Hepatocyte (in vitro differentiated cells): Measurements from ENCODE around the gene DHRS12. TPM values are rescaled to one million over a fixed set of nuclear protein-coding genes. Genes with fewer than 3 reads are reported as not detected.

ENCODE experiments used
- DNase-seq: peaks from one replicate; pipeline ENCODE4 v3.0.0-alpha.2; 2016; ENCODE audit warnings: low spot score
- H2AFZ ChIP-seq: fragments of 200-600 bp; sonication (generic); 2 replicates; pipeline ENCODE4 v1.6.0; 2016; ENCODE audit warnings: antibody characterized with exemption, mild to moderate bottlenecking
- H3K27ac ChIP-seq: fragments of 200-600 bp; sonication (generic); 2 replicates; pipeline ENCODE4 v1.5.1; 2016; ENCODE audit warnings: mild to moderate bottlenecking
- H3K27me3 ChIP-seq: fragments of 200-600 bp; sonication (generic); 2 replicates; pipeline ENCODE4 v1.6.1; 2016
- H3K36me3 ChIP-seq: fragments of 200-600 bp; sonication (generic); replicated peaks from 2 replicates; pipeline ENCODE4 v1.5.1; 2016; ENCODE audit warnings: low read depth; ENCODE audit not compliant: insufficient read depth
- H3K4me1 ChIP-seq: fragments of 200-600 bp; sonication (generic); 2 replicates; pipeline ENCODE4 v1.5.1; 2016; ENCODE audit warnings: mild to moderate bottlenecking, moderate library complexity; ENCODE audit not compliant: insufficient read depth
- H3K4me2 ChIP-seq: fragments of 200-600 bp; sonication (generic); 2 replicates; pipeline ENCODE4 v1.6.0; 2016
- H3K4me3 ChIP-seq: fragments of 200-600 bp; sonication (generic); 2 replicates; pipeline ENCODE4 v1.5.1; 2016; ENCODE audit warnings: mild to moderate bottlenecking
- H3K79me2 ChIP-seq: fragments of 200-600 bp; sonication (generic); 2 replicates; pipeline ENCODE4 v1.6.0; 2017; ENCODE audit warnings: mild to moderate bottlenecking
- H3K9me2 ChIP-seq: fragments of 200-600 bp; sonication (generic); replicated peaks from 2 replicates; pipeline ENCODE4 v1.6.0; 2017; ENCODE audit warnings: mild to moderate bottlenecking; ENCODE audit not compliant: insufficient read depth
- H3K9me3 ChIP-seq: fragments of 200-600 bp; sonication (generic); 2 replicates; pipeline ENCODE4 v1.5.1; 2016; ENCODE audit warnings: low read depth, mild to moderate bottlenecking
- H4K20me1 ChIP-seq: fragments of 200-600 bp; sonication (generic); 2 replicates; pipeline ENCODE4 v1.6.0; 2016; ENCODE audit warnings: mild to moderate bottlenecking; ENCODE audit not compliant: insufficient read depth, poor library complexity, severe bottlenecking
- EZH2 ChIP-seq: fragments of 200-600 bp; sonication (generic); IDR thresholded peaks from 2 replicates; pipeline ENCODE4 v1.6.1; 2016; ENCODE audit warnings: antibody characterized with exemption, mild to moderate bottlenecking, borderline replicate concordance
- EZH2phosphoT487 ChIP-seq: fragments of 200-600 bp; sonication (generic); IDR thresholded peaks from one replicate; pipeline ENCODE4 v1.6.1; 2018; ENCODE audit warnings: antibody characterized with exemption, mild to moderate bottlenecking, low read depth, moderate library complexity; ENCODE audit not compliant: unreplicated experiment, severe bottlenecking
- WGBS: methylation state at CpG from one replicate; pipeline ENCODE4 v1.1.6; 2016; ENCODE audit warnings: low lambda C conversion rate; ENCODE audit errors: missing lambda C conversion rate; 5-methylcytosine and 5-hydroxymethylcytosine counted together
- polyA plus RNA-seq: library from polyadenylated mRNA; unstranded; fragments of >200 nt; fragmentation: Nextera tagmentation; extraction: Ambion mirVana; gene quantifications from 2 replicates; pipeline ENCODE4 v1.2.1, GENCODE V29; 2016
- total RNA-seq: library from RNA; depleted of rRNA; stranded (reverse); fragments of >200 nt; gene quantifications from 2 replicates; pipeline ENCODE4 v1.2.3, GENCODE V29; 2014
- TF ChIP-seq, protein P1 (sequence below): fragments of 200-600 bp; sonication (generic); IDR thresholded peaks from 2 replicates; pipeline ENCODE4 v1.5.1; 2016; ENCODE audit warnings: antibody characterized with exemption, mild to moderate bottlenecking; ENCODE audit not compliant: poor library complexity

The DHRS12 gene
- total and polyA plus RNA-seq, 2 experiments from 2014 or later: 4.6 to 13.5 TPM

DNA sequence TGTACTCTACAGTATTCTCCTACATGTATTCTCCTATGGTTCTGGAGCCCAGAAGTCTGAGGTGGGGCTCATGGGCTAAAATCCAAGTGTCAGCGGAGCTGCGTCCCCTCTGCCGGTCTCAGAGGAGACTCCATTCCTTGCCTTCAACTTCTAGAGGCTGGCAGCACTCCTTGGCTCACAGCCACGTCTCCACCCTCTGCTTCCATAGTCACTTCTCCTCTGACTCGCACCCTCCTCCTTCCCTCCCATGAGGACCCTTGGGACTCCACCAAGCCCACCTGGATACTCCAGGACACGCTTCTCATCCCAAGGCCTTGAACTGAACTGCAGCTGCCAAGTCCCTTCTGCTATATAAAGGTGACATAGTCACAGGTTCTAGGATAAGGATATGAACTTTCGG, 27.8 kb downstream of the DHRS12 start:
- H4K20me1 ChIP-seq: no peaks in the 10 kb centered on the region
- H3K9me2 ChIP-seq: no peaks in the 10 kb centered on the region
- no peak overlapping the region for H3K4me3 ChIP-seq
- H2AFZ ChIP-seq: no peak overlapping the region
- no peaks in the 10 kb centered on the region for H3K79me2 ChIP-seq
- no peak for TF ChIP-seq EZH2phosphoT487
- TF ChIP-seq, protein P1, sequence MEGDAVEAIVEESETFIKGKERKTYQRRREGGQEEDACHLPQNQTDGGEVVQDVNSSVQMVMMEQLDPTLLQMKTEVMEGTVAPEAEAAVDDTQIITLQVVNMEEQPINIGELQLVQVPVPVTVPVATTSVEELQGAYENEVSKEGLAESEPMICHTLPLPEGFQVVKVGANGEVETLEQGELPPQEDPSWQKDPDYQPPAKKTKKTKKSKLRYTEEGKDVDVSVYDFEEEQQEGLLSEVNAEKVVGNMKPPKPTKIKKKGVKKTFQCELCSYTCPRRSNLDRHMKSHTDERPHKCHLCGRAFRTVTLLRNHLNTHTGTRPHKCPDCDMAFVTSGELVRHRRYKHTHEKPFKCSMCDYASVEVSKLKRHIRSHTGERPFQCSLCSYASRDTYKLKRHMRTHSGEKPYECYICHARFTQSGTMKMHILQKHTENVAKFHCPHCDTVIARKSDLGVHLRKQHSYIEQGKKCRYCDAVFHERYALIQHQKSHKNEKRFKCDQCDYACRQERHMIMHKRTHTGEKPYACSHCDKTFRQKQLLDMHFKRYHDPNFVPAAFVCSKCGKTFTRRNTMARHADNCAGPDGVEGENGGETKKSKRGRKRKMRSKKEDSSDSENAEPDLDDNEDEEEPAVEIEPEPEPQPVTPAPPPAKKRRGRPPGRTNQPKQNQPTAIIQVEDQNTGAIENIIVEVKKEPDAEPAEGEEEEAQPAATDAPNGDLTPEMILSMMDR: no peak
- TF ChIP-seq EZH2: no peak
- WGBS: 85% methylated on average over 7 of the region's 7 CpGs
- no peak overlapping the region for H3K27ac ChIP-seq
- H3K36me3 ChIP-seq: no peaks in the 10 kb centered on the region
- no peak for DNase-seq
- H3K4me2 ChIP-seq: no peak overlapping the region
- no peaks in the 10 kb centered on the region for H3K9me3 ChIP-seq
- no peaks in the 10 kb centered on the region for H3K27me3 ChIP-seq
- no peaks in the 10 kb centered on the region for H3K4me1 ChIP-seq

DNA sequence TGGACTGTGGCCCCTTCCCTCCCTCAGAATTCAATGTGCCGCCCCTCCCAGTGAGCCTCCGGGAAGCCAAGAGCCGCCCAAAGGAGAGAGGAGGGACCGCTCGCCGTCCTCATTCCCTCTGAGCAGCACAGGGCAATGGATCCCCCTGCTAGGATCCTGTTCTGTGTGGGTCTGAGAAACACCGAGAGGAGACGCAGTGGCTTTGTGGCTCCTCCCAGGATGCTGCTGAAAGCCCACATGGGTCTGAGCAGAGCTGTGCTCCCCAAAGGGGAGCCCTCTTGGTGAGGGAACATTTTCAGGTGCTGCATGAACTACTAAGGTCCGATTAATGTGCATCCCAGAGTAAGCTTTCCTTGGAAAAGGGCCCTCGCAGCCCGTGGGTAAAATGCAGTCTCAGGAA, 30.4 kb downstream of the DHRS12 start:
- no peak overlapping the region for H2AFZ ChIP-seq
- no peaks in the 10 kb centered on the region for H3K4me1 ChIP-seq
- H3K27ac ChIP-seq: no peak overlapping the region
- no peaks in the 10 kb centered on the region for H3K9me2 ChIP-seq
- no peak for DNase-seq
- no peaks in the 10 kb centered on the region for H3K36me3 ChIP-seq
- TF ChIP-seq, protein P1: no peak
- TF ChIP-seq EZH2phosphoT487 (no peak), EZH2 (no peak)
- no peaks in the 10 kb centered on the region for H4K20me1 ChIP-seq
- no peaks in the 10 kb centered on the region for H3K27me3 ChIP-seq
- no peak overlapping the region for H3K4me3 ChIP-seq
- H3K79me2 ChIP-seq: no peaks in the 10 kb centered on the region
- no peaks in the 10 kb centered on the region for H3K9me3 ChIP-seq
- H3K4me2 ChIP-seq: no peak overlapping the region
- WGBS: 87% methylated on average over 11 of the region's 11 CpGs

DNA sequence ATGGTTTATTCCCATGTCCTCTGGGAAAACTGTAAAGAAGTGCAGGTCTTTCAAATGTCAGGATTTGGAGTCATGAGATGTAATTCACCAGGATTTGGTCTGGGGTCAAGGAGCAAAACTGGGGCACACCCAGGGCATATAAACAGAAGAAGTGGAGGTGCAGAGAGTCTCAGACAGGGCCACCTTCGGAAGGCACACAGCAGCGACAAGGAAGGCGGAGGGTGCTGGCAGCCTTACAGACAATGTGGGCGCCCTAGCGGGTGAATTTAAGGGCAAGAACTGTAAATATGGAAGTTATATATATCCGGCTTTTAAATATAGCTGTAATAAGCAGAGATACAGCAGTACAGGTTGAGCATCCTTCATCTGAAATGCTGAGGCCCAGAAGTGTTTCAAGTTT, 31.2 kb downstream of the DHRS12 start:
- H3K4me1 ChIP-seq: no peaks in the 10 kb centered on the region

More for the DNA sequence above, 31.2 kb downstream of the DHRS12 start:
- TF ChIP-seq, protein P1: no peak
- TF ChIP-seq EZH2phosphoT487: no peak
- TF ChIP-seq EZH2: no peak
- H4K20me1 ChIP-seq: no peaks in the 10 kb centered on the region
- H3K79me2 ChIP-seq: no peaks in the 10 kb centered on the region
- H3K4me2 ChIP-seq: no peak overlapping the region
- H3K36me3 ChIP-seq: no peaks in the 10 kb centered on the region
- H3K27ac ChIP-seq: no peak overlapping the region
- no peaks in the 10 kb centered on the region for H3K9me3 ChIP-seq
- no peak overlapping the region for H3K4me3 ChIP-seq
- no peaks in the 10 kb centered on the region for H3K27me3 ChIP-seq
- DNase-seq: no peak
- H3K9me2 ChIP-seq: no peaks in the 10 kb centered on the region
- 94% methylated on average over 6 of the region's 6 CpGs for WGBS
- no peak overlapping the region for H2AFZ ChIP-seq
